ENCODE results near the gene ACOT7.
"Not testable (repeated sequence)": the region's sequence is repeated elsewhere in the genome, so short reads cannot be mapped to it uniquely, and the experiment has no call there.

ACOT7 gene

GRCh38 chr1:6310116-6310848, 83.3 kb downstream of the ACOT7 start:
- Histone ChIP-seq H3K36me3 (ENCODE audit: insufficient read depth, low read depth, low read length) (peaks cover 24% of the 10 kb centered on the region), H3K27ac (ENCODE audit: low read length) (no peak overlapping the region), H3K9me3 (ENCODE audit: insufficient read depth, low read depth, low read length) (peaks cover 8% of the 10 kb centered on the region), H3K27me3 (ENCODE audit: insufficient read depth, low read length) (no peaks in the 10 kb centered on the region), H3K9ac (ENCODE audit: low read depth, low read length) (no peak overlapping the region), H3K4me3 (ENCODE audit: low read length) (no peak overlapping the region), H3K4me1 (ENCODE audit: insufficient read depth, low read length) (no peaks in the 10 kb centered on the region)

- Histone ChIP-seq H3K27ac (ENCODE audit: low read length) (no peak overlapping the region), H3K4me3 (ENCODE audit: low read length) (no peak overlapping the region), H3K36me3 (ENCODE audit: insufficient read depth, low read depth, low read length) (peaks cover 19% of the 10 kb centered on the region), H3K27me3 (ENCODE audit: insufficient read depth, low read length) (no peaks in the 10 kb centered on the region), H3K9ac (ENCODE audit: low read depth, low read length) (no peak overlapping the region), H3K4me1 (ENCODE audit: insufficient read depth, low read length) (no peaks in the 10 kb centered on the region), H3K9me3 (ENCODE audit: insufficient read depth, low read depth, low read length) (peaks cover 8% of the 10 kb centered on the region)
Observed at GRCh38 chr1:6309564-6309963, 84.0 kb downstream of the ACOT7 start.

GRCh38 chr1:6308449-6308848, 85.1 kb downstream of the ACOT7 start:
- no peaks in the 10 kb centered on the region for H3K4me1 ChIP-seq (ENCODE audit: insufficient read depth, low read length)
- no peak overlapping the region for H3K27ac ChIP-seq (ENCODE audit: low read length)
- H3K9ac ChIP-seq (ENCODE audit: low read depth, low read length), result no peak overlapping the region
- no peak overlapping the region for H3K4me3 ChIP-seq (ENCODE audit: low read length)
- peaks cover 8% of the 10 kb centered on the region for H3K9me3 ChIP-seq (ENCODE audit: insufficient read depth, low read depth, low read length)
- no peaks in the 10 kb centered on the region for H3K27me3 ChIP-seq (ENCODE audit: insufficient read depth, low read length)
- peaks cover 19% of the 10 kb centered on the region for H3K36me3 ChIP-seq (ENCODE audit: insufficient read depth, low read depth, low read length)

- not testable (repeated sequence) for H3K4me1 ChIP-seq (ENCODE audit: insufficient read depth, low read length); H3K27me3 ChIP-seq (ENCODE audit: insufficient read depth, low read length); H3K4me3 ChIP-seq (ENCODE audit: low read length); H3K27ac ChIP-seq (ENCODE audit: low read length); H3K9ac ChIP-seq (ENCODE audit: low read depth, low read length); H3K9me3 ChIP-seq (ENCODE audit: insufficient read depth, low read depth, low read length)
- H3K36me3 ChIP-seq (ENCODE audit: insufficient read depth, low read depth, low read length), result peaks cover 19% of the 10 kb centered on the region
Observed at GRCh38 chr1:6307682-6308081, 85.9 kb downstream of the ACOT7 start.

- Histone ChIP-seq H3K27me3 (ENCODE audit: insufficient read depth, low read length) (no peaks in the 10 kb centered on the region), H3K27ac (ENCODE audit: low read length) (no peak overlapping the region), H3K36me3 (ENCODE audit: insufficient read depth, low read depth, low read length) (peaks cover 19% of the 10 kb centered on the region)
Observed at GRCh38 chr1:6307099-6307498, 86.5 kb downstream of the ACOT7 start.

GRCh38 chr1:6303397-6304012, 90.1 kb downstream of the ACOT7 start:
- no peaks in the 10 kb centered on the region for H3K27me3 ChIP-seq (ENCODE audit: insufficient read depth, low read length)
- peaks cover 8% of the 10 kb centered on the region; the same call in 1 of the 2 replicates for H3K9me3 ChIP-seq (ENCODE audit: insufficient read depth, low read depth, low read length)
- no peak overlapping the region for H3K4me3 ChIP-seq (ENCODE audit: low read length)
- peaks cover 13% of the 10 kb centered on the region for H3K36me3 ChIP-seq (ENCODE audit: insufficient read depth, low read depth, low read length)
- H3K4me1 ChIP-seq (ENCODE audit: insufficient read depth, low read length), result no peaks in the 10 kb centered on the region
- no peak overlapping the region for H3K27ac ChIP-seq (ENCODE audit: low read length)
- no peak overlapping the region for H3K9ac ChIP-seq (ENCODE audit: low read depth, low read length)

More at GRCh38 chr1:6307099-6307498, 86.5 kb downstream of the ACOT7 start:
- peaks cover 8% of the 10 kb centered on the region for H3K9me3 ChIP-seq (ENCODE audit: insufficient read depth, low read depth, low read length)
- H3K4me3 ChIP-seq (ENCODE audit: low read length), result no peak overlapping the region
- H3K9ac ChIP-seq (ENCODE audit: low read depth, low read length), result no peak overlapping the region
- no peaks in the 10 kb centered on the region for H3K4me1 ChIP-seq (ENCODE audit: insufficient read depth, low read length)

GRCh38 chr1:6302568-6302967, 91.0 kb downstream of the ACOT7 start:
- peaks cover 13% of the 10 kb centered on the region for H3K36me3 ChIP-seq (ENCODE audit: insufficient read depth, low read depth, low read length)

GRCh38 chr1:6301526-6301925, 92.0 kb downstream of the ACOT7 start:
- Histone ChIP-seq H3K4me3 (ENCODE audit: low read length) (no peak overlapping the region), H3K36me3 (ENCODE audit: insufficient read depth, low read depth, low read length) (peaks cover 7% of the 10 kb centered on the region)

More at GRCh38 chr1:6302568-6302967, 91.0 kb downstream of the ACOT7 start:
- H3K4me1 ChIP-seq (ENCODE audit: insufficient read depth, low read length), result no peaks in the 10 kb centered on the region
- H3K27ac ChIP-seq (ENCODE audit: low read length), result no peak overlapping the region
- peaks cover 8% of the 10 kb centered on the region; the same call in 1 of the 2 replicates for H3K9me3 ChIP-seq (ENCODE audit: insufficient read depth, low read depth, low read length)
- H3K27me3 ChIP-seq (ENCODE audit: insufficient read depth, low read length), result no peaks in the 10 kb centered on the region
- no peak overlapping the region for H3K9ac ChIP-seq (ENCODE audit: low read depth, low read length)
- no peak overlapping the region for H3K4me3 ChIP-seq (ENCODE audit: low read length)

GRCh38 chr1:6300342-6301048, 93.1 kb downstream of the ACOT7 start:
- Histone ChIP-seq H3K36me3 (ENCODE audit: insufficient read depth, low read depth, low read length) (peaks cover 3% of the 10 kb centered on the region; the same call in 1 of the 2 replicates), H3K27me3 (ENCODE audit: insufficient read depth, low read length) (no peaks in the 10 kb centered on the region), H3K4me3 (ENCODE audit: low read length) (no peak overlapping the region), H3K27ac (ENCODE audit: low read length) (no peak overlapping the region), H3K4me1 (ENCODE audit: insufficient read depth, low read length) (no peaks in the 10 kb centered on the region), H3K9ac (ENCODE audit: low read depth, low read length) (no peak overlapping the region), H3K9me3 (ENCODE audit: insufficient read depth, low read depth, low read length) (no peaks in the 10 kb centered on the region)

More at GRCh38 chr1:6301526-6301925, 92.0 kb downstream of the ACOT7 start:
- Histone ChIP-seq H3K9me3 (ENCODE audit: insufficient read depth, low read depth, low read length) (peaks cover 5% of the 10 kb centered on the region; the same call in 1 of the 2 replicates), H3K4me1 (ENCODE audit: insufficient read depth, low read length) (no peaks in the 10 kb centered on the region), H3K27ac (ENCODE audit: low read length) (no peak overlapping the region), H3K9ac (ENCODE audit: low read depth, low read length) (no peak overlapping the region), H3K27me3 (ENCODE audit: insufficient read depth, low read length) (no peaks in the 10 kb centered on the region)

- H3K27ac ChIP-seq (ENCODE audit: low read length), result no peak overlapping the region
- H3K36me3 ChIP-seq (ENCODE audit: insufficient read depth, low read depth, low read length), result peaks cover 6% of the 10 kb centered on the region
- H3K4me3 ChIP-seq (ENCODE audit: low read length), result no peak overlapping the region
- no peak overlapping the region for H3K9ac ChIP-seq (ENCODE audit: low read depth, low read length)
- no peaks in the 10 kb centered on the region for H3K9me3 ChIP-seq (ENCODE audit: insufficient read depth, low read depth, low read length)
- no peaks in the 10 kb centered on the region for H3K4me1 ChIP-seq (ENCODE audit: insufficient read depth, low read length)
- H3K27me3 ChIP-seq (ENCODE audit: insufficient read depth, low read length), result no peaks in the 10 kb centered on the region
Observed at GRCh38 chr1:6299557-6300165, 93.9 kb downstream of the ACOT7 start.

GRCh38 chr1:6298940-6299465, 94.6 kb downstream of the ACOT7 start:
- H3K9ac ChIP-seq (ENCODE audit: low read depth, low read length), result no peak overlapping the region
- no peaks in the 10 kb centered on the region for H3K9me3 ChIP-seq (ENCODE audit: insufficient read depth, low read depth, low read length)
- H3K4me3 ChIP-seq (ENCODE audit: low read length), result no peak overlapping the region
- H3K27ac ChIP-seq (ENCODE audit: low read length), result no peak overlapping the region
- no peaks in the 10 kb centered on the region for H3K4me1 ChIP-seq (ENCODE audit: insufficient read depth, low read length)
- H3K27me3 ChIP-seq (ENCODE audit: insufficient read depth, low read length), result no peaks in the 10 kb centered on the region
- H3K36me3 ChIP-seq (ENCODE audit: insufficient read depth, low read depth, low read length), result peaks cover 13% of the 10 kb centered on the region

Measured in iPS-20b (cell line).